AG09309 (cell line): ENCODE results near the gene ASIC5.
"Not testable (repeated sequence)": the region's sequence is repeated elsewhere in the genome, so short reads cannot be mapped to it uniquely, and the experiment has no call there.

Experiments used
- DNase-seq: peaks from one replicate; pipeline ENCODE4 v3.0.0-alpha.2; 2010; ENCODE audit warnings: low read depth
- H3K4me3 ChIP-seq: 2 replicates; pipeline ENCODE4 v1.5.1; 2011; ENCODE audit warnings: mild to moderate bottlenecking, low read depth, low read length, moderate library complexity; ENCODE audit not compliant: control insufficient read depth
- CTCF ChIP-seq: IDR thresholded peaks from 2 replicates; pipeline ENCODE4 v1.5.1; 2011; ENCODE audit warnings: mild to moderate bottlenecking, low read depth, low read length, inconsistent platforms; ENCODE audit not compliant: insufficient read depth, control insufficient read depth; ENCODE audit errors: missing control alignments

Gene ASIC5

GRCh38 chr4:155807021-155807420, 59.1 kb downstream of the ASIC5 start:
- peak; percentile 54 for DNase-seq
- TF ChIP-seq CTCF = no peak
- no peak overlapping the region for H3K4me3 ChIP-seq

GRCh38 chr4:155805016-155805415, 61.1 kb downstream of the ASIC5 start:
- TF ChIP-seq CTCF = no peak
- DNase-seq = no peak
- H3K4me3 ChIP-seq = no peak overlapping the region

- TF ChIP-seq CTCF = no peak
- DNase-seq = no peak
- no peak overlapping the region for H3K4me3 ChIP-seq
Observed at GRCh38 chr4:155802190-155802959, 63.7 kb downstream of the ASIC5 start.

- no peak for TF ChIP-seq CTCF
- no peak for DNase-seq
- no peak overlapping the region for H3K4me3 ChIP-seq
Observed at GRCh38 chr4:155800685-155801343, 65.3 kb downstream of the ASIC5 start.

GRCh38 chr4:155799794-155800123, 66.3 kb downstream of the ASIC5 start:
- no peak for DNase-seq
- no peak overlapping the region for H3K4me3 ChIP-seq
- TF ChIP-seq CTCF = no peak

GRCh38 chr4:155799116-155799793, 66.8 kb downstream of the ASIC5 start:
- no peak for TF ChIP-seq CTCF
- H3K4me3 ChIP-seq = no peak overlapping the region
- no peak for DNase-seq

- DNase-seq, H3K4me3 ChIP-seq: not testable (repeated sequence)
Observed at GRCh38 chr4:155797581-155797980, 68.5 kb downstream of the ASIC5 start.
